Mucosa of descending colon (tissue), 3 donors: ENCODE data around the gene PCSK5. TPM values are rescaled to one million over a fixed set of nuclear protein-coding genes. Genes with fewer than 3 reads are reported as not detected.

Experiments
- ATAC-seq: fragments of 200-7000 bp; cut with Tn5 transposase; one replicate; pipeline ENCODE4 v1.9.1; 2020; ENCODE audit warnings: mild to moderate bottlenecking, moderate library complexity
- DNase-seq, 3 donors: peaks; one replicate each; pipeline ENCODE4 v3.0.0-alpha.2; 2020
- H3K36me3 ChIP-seq: fragments of 200-600 bp; one replicate; pipeline ENCODE4 v1.8.0; 2021; ENCODE audit warnings: low read depth, mild to moderate bottlenecking
- H3K4me1 ChIP-seq: fragments of 200-600 bp; one replicate; pipeline ENCODE4 v1.8.0; 2021; ENCODE audit warnings: low read depth, mild to moderate bottlenecking
- H3K4me3 ChIP-seq: fragments of 200-600 bp; one replicate; pipeline ENCODE4 v1.8.0; 2021; ENCODE audit warnings: mild to moderate bottlenecking
- H3K9me3 ChIP-seq: fragments of 200-600 bp; one replicate; pipeline ENCODE4 v1.8.0; 2021; ENCODE audit warnings: mild to moderate bottlenecking
- intact Hi-C, 2 donors: fragments of 100-400 bp; cut with DNase I in 1 of 2; cut with micrococcal nuclease in 1 of 2; formaldehyde crosslinking; loops; one replicate each; pipeline versions ENCODE4 v1.11.0 to v1.11.1; 2022; cut with DNase I, micrococcal nuclease
- total RNA-seq, 3 donors: library from RNA; stranded (reverse); fragmentation: NEBNext Ultra II Directional in 2 of 3; extraction: Animal tissue kit (Norgen Biotek cat#: 25700) in 2 of 3; gene quantifications; one replicate each; pipeline versions ENCODE4 v1.2.1 to v1.2.4, GENCODE V29; 2021 to 2023
- TF ChIP-seq, protein P1 (sequence below): fragments of 200-600 bp; IDR thresholded peaks from one replicate; pipeline ENCODE4 v1.8.0; 2022; ENCODE audit warnings: antibody characterized with exemption, mild to moderate bottlenecking
- donor health status: DM: no; HTN: no; CAD: no; lungs with moderate emphysema.
- donor health status: DM: no; HTN: no; CAD: no.
- donor health status: DM: no; HTN: yes; CAD: no.

The PCSK5 gene
- total RNA-seq, 3 donors from 2014 or later = 44.3 to 82.0 (median 53.3) TPM

DNA sequence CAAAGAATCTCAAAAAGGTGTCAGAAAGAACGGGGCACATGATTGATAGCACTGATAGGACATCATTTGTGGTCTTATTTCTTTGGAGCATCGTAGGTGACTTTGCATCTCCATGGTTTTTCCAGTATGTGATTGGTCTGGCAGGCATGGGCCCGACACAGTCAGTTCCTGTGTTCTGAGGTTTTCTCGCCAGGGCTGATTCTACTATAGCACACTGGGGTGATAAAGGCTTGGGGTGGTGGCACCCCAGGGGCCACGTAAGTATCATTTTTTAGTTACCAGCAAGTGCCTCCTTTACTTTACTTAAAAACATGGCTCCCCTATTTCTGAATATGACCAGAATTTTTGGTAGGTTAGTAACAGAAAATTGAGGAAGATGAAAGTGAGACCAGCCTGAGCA is 301.0 kb downstream of the PCSK5 start:
- TF ChIP-seq, protein P1, sequence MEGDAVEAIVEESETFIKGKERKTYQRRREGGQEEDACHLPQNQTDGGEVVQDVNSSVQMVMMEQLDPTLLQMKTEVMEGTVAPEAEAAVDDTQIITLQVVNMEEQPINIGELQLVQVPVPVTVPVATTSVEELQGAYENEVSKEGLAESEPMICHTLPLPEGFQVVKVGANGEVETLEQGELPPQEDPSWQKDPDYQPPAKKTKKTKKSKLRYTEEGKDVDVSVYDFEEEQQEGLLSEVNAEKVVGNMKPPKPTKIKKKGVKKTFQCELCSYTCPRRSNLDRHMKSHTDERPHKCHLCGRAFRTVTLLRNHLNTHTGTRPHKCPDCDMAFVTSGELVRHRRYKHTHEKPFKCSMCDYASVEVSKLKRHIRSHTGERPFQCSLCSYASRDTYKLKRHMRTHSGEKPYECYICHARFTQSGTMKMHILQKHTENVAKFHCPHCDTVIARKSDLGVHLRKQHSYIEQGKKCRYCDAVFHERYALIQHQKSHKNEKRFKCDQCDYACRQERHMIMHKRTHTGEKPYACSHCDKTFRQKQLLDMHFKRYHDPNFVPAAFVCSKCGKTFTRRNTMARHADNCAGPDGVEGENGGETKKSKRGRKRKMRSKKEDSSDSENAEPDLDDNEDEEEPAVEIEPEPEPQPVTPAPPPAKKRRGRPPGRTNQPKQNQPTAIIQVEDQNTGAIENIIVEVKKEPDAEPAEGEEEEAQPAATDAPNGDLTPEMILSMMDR = no peak
- no peak for ATAC-seq
- no peak overlapping the region for H3K4me3 ChIP-seq
- intact Hi-C loops = no loop called here
- no peaks in the 10 kb centered on the region for H3K4me1 ChIP-seq
- H3K9me3 ChIP-seq = no peaks in the 10 kb centered on the region
- no peak for DNase-seq
- no peaks in the 10 kb centered on the region for H3K36me3 ChIP-seq

DNA sequence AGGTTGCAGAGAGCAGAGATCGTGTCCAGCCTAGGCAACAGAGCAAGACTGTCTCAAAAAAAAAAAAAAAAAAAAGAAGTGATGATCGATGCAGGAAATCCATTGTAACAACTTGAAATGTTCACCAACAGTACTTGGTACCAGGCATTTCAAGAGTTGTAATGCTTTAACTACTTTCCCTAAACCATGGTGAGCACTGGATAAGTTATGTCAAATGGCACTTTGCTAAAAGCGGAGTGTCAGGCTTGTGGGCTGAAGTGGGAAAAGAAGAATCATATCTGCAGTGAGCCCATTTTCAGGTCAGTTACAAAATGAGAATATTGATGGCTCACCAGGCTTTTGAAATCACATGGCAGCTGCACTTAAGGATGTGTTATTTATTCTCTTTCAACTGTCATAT is 301.5 kb downstream of the PCSK5 start:
- Histone ChIP-seq H3K9me3 (no peaks in the 10 kb centered on the region), H3K36me3 (no peaks in the 10 kb centered on the region), H3K4me1 (no peaks in the 10 kb centered on the region), H3K4me3 (no peak overlapping the region)
- intact Hi-C loops = no loop called here
- no peak for DNase-seq
- no peak for ATAC-seq
- TF ChIP-seq, protein P1 = no peak

DNA sequence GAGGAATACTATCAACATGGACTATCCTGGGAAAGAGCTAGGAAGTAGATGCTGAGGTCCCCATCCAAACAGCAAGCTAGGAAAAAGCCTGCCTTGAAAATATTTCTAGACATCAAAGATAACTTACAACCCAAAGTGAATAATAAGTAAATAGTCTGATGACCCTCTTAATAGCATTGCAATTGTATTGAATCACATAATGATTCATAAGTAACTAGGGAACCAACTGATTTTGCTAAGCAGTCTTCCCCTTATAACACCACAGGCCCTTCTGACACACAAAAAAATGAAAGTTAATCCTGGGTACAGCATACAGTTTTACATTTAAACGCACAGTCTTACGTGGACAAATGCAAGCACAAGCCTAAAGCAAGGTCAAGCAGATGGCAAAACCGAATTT is 304.4 kb downstream of the PCSK5 start:
- H3K9me3 ChIP-seq = no peaks in the 10 kb centered on the region
- no peaks in the 10 kb centered on the region for H3K36me3 ChIP-seq
- DNase-seq (no peak), ATAC-seq (no peak)
- no peaks in the 10 kb centered on the region for H3K4me1 ChIP-seq
- TF ChIP-seq, protein P1 = no peak
- no peak overlapping the region for H3K4me3 ChIP-seq
- intact Hi-C loops = no loop called here

DNA sequence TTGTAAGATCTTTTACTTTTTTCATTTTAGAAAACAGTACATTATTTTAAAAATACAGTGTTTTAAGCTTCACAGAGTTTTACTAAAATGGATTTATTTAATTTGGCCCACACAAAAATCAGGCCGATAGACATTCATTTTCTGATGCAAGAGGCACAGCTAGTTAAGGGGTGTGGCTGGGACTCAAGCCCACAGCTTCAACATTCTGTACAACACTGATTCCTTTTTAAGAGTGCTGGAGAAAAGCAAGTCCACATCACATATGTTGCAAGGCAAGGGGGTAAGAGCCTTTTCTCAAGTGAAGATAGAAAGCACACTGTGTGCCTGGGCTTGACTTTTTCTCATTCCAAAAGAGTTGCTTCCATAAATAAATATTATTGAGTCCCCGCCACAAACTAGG is 307.9 kb downstream of the PCSK5 start:
- Histone ChIP-seq H3K36me3 (no peaks in the 10 kb centered on the region), H3K9me3 (no peaks in the 10 kb centered on the region), H3K4me3 (no peak overlapping the region), H3K4me1 (no peaks in the 10 kb centered on the region)
- DNase-seq (no peak), ATAC-seq (no peak)
- TF ChIP-seq, protein P1 = no peak
- intact Hi-C loops = no loop called here

DNA sequence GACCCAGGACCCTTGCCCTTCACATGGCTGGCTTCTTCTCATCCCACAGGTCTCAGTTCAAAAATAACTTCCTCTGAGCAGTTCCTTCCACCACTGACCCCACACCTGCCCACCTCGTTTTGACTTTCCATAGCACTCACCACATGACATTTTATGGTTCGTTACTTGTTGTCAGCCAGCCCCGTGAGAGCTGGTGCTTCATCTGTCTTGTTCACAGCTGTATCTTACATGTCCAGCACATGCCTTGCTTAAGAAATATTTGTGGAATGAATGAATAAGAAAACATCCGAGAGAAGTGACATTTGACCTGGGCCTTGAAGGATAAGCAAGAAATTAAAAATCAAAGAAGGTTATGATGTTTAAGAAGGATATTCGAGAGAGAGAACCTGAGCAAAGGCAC is 309.8 kb downstream of the PCSK5 start:
- TF ChIP-seq, protein P1 = no peak
- no peak for ATAC-seq
- DNase-seq = no peak
- Histone ChIP-seq H3K4me3 (no peak overlapping the region), H3K4me1 (no peaks in the 10 kb centered on the region), H3K36me3 (no peaks in the 10 kb centered on the region), H3K9me3 (no peaks in the 10 kb centered on the region)
- intact Hi-C loops = no loop called here

DNA sequence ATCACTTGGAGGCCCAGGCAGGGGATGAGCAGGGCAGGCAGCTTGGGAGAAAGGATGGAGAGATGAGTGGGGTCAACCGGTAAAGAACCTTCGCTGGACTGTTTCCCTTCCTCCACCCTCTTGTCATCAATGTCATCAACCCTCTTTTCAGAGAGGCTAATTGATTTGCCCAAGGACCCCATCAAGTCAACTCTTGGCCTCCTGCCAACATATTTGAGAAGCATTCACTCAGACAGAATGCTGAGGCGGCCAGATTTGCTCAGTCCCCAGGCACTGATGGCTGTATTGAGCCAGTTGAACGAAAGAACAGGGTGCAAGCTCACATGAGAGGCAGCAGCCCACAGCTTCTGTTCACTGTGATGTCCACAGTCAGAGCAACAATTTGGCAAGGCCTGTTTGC is 310.3 kb downstream of the PCSK5 start:
- no peak for DNase-seq
- no peaks in the 10 kb centered on the region for H3K36me3 ChIP-seq
- intact Hi-C loops = no loop called here
- no peaks in the 10 kb centered on the region for H3K4me1 ChIP-seq
- no peak for ATAC-seq
- H3K4me3 ChIP-seq = no peak overlapping the region
- TF ChIP-seq, protein P1 = no peak
- no peaks in the 10 kb centered on the region for H3K9me3 ChIP-seq
